CD4-positive, alpha-beta memory T cell (primary cell): ENCODE measurements around the gene TWIST1. TPM values are rescaled to one million over a fixed set of nuclear protein-coding genes. Genes with fewer than 3 reads are reported as not detected.

Experiments
- CTCF ChIA-PET: fragments of 350-600 bp; sonication (Branson Sonifier 250); formaldehyde crosslinking; loops from one replicate; lab custom pipeline; 2021; ENCODE audit warnings: inconsistent platforms; ENCODE audit not compliant: partially characterized antibody; lab: Charles Lee
- POLR2A ChIA-PET: fragments of 350-600 bp; sonication (Branson Sonifier 250); formaldehyde crosslinking; loops from one replicate; lab custom pipeline; 2021; ENCODE audit not compliant: partially characterized antibody; lab: Charles Lee
- DNase-seq, 5 donors: peaks; one replicate each; pipeline versions ENCODE4 v3.0.0 to v3.0.0-alpha.2; 2020 to 2022; ENCODE audit warnings: mixed read lengths in 1 of 5
- H3K27ac ChIP-seq: one replicate; pipeline ENCODE4 v1.7.0; 2013; ENCODE audit warnings: low read depth, low read length
- H3K27me3 ChIP-seq: 2 replicates; pipeline ENCODE4 v1.7.0; 2013; ENCODE audit warnings: mild to moderate bottlenecking, low read length, moderate library complexity; ENCODE audit not compliant: insufficient read depth
- H3K36me3 ChIP-seq: 2 replicates; pipeline ENCODE4 v1.7.0; 2013; ENCODE audit warnings: mild to moderate bottlenecking, low read length, moderate library complexity; ENCODE audit not compliant: insufficient read depth
- H3K4me1 ChIP-seq: 2 replicates; pipeline ENCODE4 v1.7.0; 2013; ENCODE audit warnings: mild to moderate bottlenecking, low read length, moderate library complexity; ENCODE audit not compliant: insufficient read depth
- H3K4me3 ChIP-seq, 2 donors: one replicate each; pipeline ENCODE4 v1.7.0; 2013; ENCODE audit warnings: low read length in 2 of 2, mild to moderate bottlenecking in 1 of 2
- H3K9me3 ChIP-seq, 2 donors: one replicate each; pipeline ENCODE4 v1.7.0; 2013; ENCODE audit warnings: low read length in 2 of 2, control low read depth in 1 of 2; ENCODE audit not compliant: control insufficient read depth in 1 of 2
- H3K27ac Mint-ChIP-seq, 7 donors: one replicate each; pipeline ENCODE4 v1.8.0; 2020 to 2021; ENCODE audit warnings: mixed read lengths in 7 of 7, mild to moderate bottlenecking in 6 of 7, inconsistent platforms in 3 of 7, moderate library complexity in 3 of 7
- H3K27me3 Mint-ChIP-seq, 2 donors: one replicate each; pipeline ENCODE4 v1.8.0; 2020 to 2021; ENCODE audit warnings: mixed read lengths in 2 of 2
- H3K36me3 Mint-ChIP-seq, 2 donors: one replicate each; pipeline ENCODE4 v1.8.0; 2020 to 2021; ENCODE audit warnings: mixed read lengths in 2 of 2, inconsistent platforms in 1 of 2, mild to moderate bottlenecking in 1 of 2
- H3K4me1 Mint-ChIP-seq, 4 donors: one replicate each; pipeline ENCODE4 v1.8.0; 2020 to 2021; ENCODE audit warnings: mixed read lengths in 4 of 4, mild to moderate bottlenecking in 1 of 4
- H3K4me3 Mint-ChIP-seq, 8 donors: one replicate each; pipeline ENCODE4 v1.8.0; 2020 to 2021; ENCODE audit warnings: mixed read lengths in 8 of 8, mild to moderate bottlenecking in 7 of 8, moderate library complexity in 6 of 8, inconsistent platforms in 3 of 8
- H3K9me3 Mint-ChIP-seq, 8 donors: one replicate each; pipeline ENCODE4 v1.8.0; 2020 to 2021; ENCODE audit warnings: mixed read lengths in 8 of 8, mild to moderate bottlenecking in 5 of 8, inconsistent platforms in 3 of 8, moderate library complexity in 1 of 8
- intact Hi-C: fragments of 100-400 bp; cut with micrococcal nuclease; formaldehyde crosslinking; loops from one replicate; pipeline ENCODE4 v1.15.1; 2023
- polyA plus RNA-seq, 2 donors: library from polyadenylated mRNA; unstranded; fragments of 300-500 nt; fragmentation: Illumina TruSeq; gene quantifications; one replicate each; pipeline ENCODE4 v1.2.3, GENCODE V29; 2021
- total RNA-seq, 2 experiments: library from RNA; stranded (reverse); gene quantifications; one replicate each; pipeline ENCODE4 v1.2.3, GENCODE V29; 2021

Gene TWIST1
- total and polyA plus RNA-seq, 4 experiments from 2014 or later = not detected

GRCh38 chr7:19066170-19066569, 51.3 kb downstream of the TWIST1 start:
- Histone ChIP-seq H3K4me3 (no peak overlapping the region), H3K9me3 (no peaks in the 10 kb centered on the region), H3K27ac (no peak overlapping the region), H3K27me3 (no peaks in the 10 kb centered on the region), H3K4me1 (no peaks in the 10 kb centered on the region), H3K36me3 (no peaks in the 10 kb centered on the region)
- Mint-ChIP-seq H3K4me3 (no peak overlapping the region), H3K27me3 (no peaks in the 10 kb centered on the region), H3K4me1 (no peaks in the 10 kb centered on the region), H3K27ac (no peak overlapping the region), H3K36me3 (no peaks in the 10 kb centered on the region), H3K9me3 (peaks cover 0 to 5% (median 2%) of the 10 kb centered on the region in 8 donors)
- intact Hi-C loops = no loop called here
- CTCF ChIA-PET = no interaction called here
- no peak for DNase-seq
- POLR2A ChIA-PET = no interaction called here

Other genes with a start within 250 kb of the TWIST1 start
- not detected for gene FERD3L, start 27.8 kb upstream of the TWIST1 start, total RNA-seq
- gene FERD3L, start 27.8 kb upstream of the TWIST1 start, polyA plus RNA-seq = not detected